HepG2 (cell line): ENCODE results near the gene HES7. TPM values are rescaled to one million over a fixed set of nuclear protein-coding genes. Genes with fewer than 3 reads are reported as not detected.
A peak's percentile ranks its signal among the peaks of the same experiment; 100 is the strongest.

Experiments
- BORCS8-MEF2B ChIP-seq: sonication (generic); formaldehyde crosslinking; IDR thresholded peaks from 2 replicates; pipeline ENCODE4 v1.8.0; 2022; ENCODE audit warnings: mild to moderate bottlenecking, missing genetic modification reagents
- E2F5 ChIP-seq: sonication (generic); formaldehyde crosslinking; conservative IDR thresholded peaks from 2 replicates; pipeline ENCODE4 v1.4.0; 2020; ENCODE audit warnings: missing genetic modification reagents
- FOXK1 ChIP-seq: sonication (generic); formaldehyde crosslinking; IDR thresholded peaks from 2 replicates; pipeline ENCODE4 v1.4.0; 2020; ENCODE audit warnings: low read depth, missing genetic modification reagents, borderline replicate concordance
- HNF4G ChIP-seq, 2 experiments: sonication (generic) in 1 of 2; formaldehyde crosslinking in 1 of 2; IDR thresholded peaks; 2 replicates each; pipeline versions ENCODE4 v1.4.0 to v1.6.1; 2011 to 2020; ENCODE audit warnings: borderline replicate concordance in 2 of 2, low read depth in 2 of 2, mild to moderate bottlenecking in 2 of 2, low read length in 1 of 2, missing genetic modification reagents in 1 of 2, moderate library complexity in 1 of 2
- HOXA3 ChIP-seq: sonication (generic); formaldehyde crosslinking; IDR thresholded peaks from 2 replicates; pipeline ENCODE4 v1.5.0; 2020; ENCODE audit warnings: missing genetic modification reagents
- NR2F2 ChIP-seq: IDR thresholded peaks from 2 replicates; pipeline ENCODE4 v1.6.1; 2012; ENCODE audit warnings: low read depth, inconsistent platforms, borderline replicate concordance
- RAD51 ChIP-seq: fragments of 450-650 bp; IDR thresholded peaks from 2 replicates; pipeline ENCODE4 v1.6.1; 2016; ENCODE audit warnings: borderline replicate concordance
- SNAPC4 ChIP-seq: sonication (generic); formaldehyde crosslinking; IDR thresholded peaks from 2 replicates; pipeline ENCODE4 v1.4.0; 2020; ENCODE audit warnings: mild to moderate bottlenecking, missing genetic modification reagents
- SPEN ChIP-seq: sonication (generic); formaldehyde crosslinking; IDR thresholded peaks from 2 replicates; pipeline ENCODE4 v1.5.1; 2020; ENCODE audit warnings: low read depth, mild to moderate bottlenecking, missing genetic modification reagents
- TP53 ChIP-seq: sonication (generic); formaldehyde crosslinking; conservative IDR thresholded peaks from 2 replicates; pipeline ENCODE4 v1.4.0; 2020; ENCODE audit warnings: missing genetic modification reagents
- YEATS4 ChIP-seq: sonication (generic); formaldehyde crosslinking; IDR thresholded peaks from 2 replicates; pipeline ENCODE4 v1.4.0; 2020; ENCODE audit warnings: missing genetic modification reagents, borderline replicate concordance
- ZMAT5 ChIP-seq: sonication (generic); formaldehyde crosslinking; IDR thresholded peaks from 2 replicates; pipeline ENCODE4 v1.5.0; 2020; ENCODE audit warnings: mild to moderate bottlenecking, low read depth, missing genetic modification reagents, borderline replicate concordance
- ZNF30 ChIP-seq: sonication (generic); formaldehyde crosslinking; IDR thresholded peaks from 2 replicates; pipeline ENCODE4 v1.5.0; 2020; ENCODE audit warnings: mild to moderate bottlenecking, missing genetic modification reagents
- ZNF33B ChIP-seq: sonication (generic); formaldehyde crosslinking; IDR thresholded peaks from 2 replicates; pipeline ENCODE4 v1.5.1; 2020; ENCODE audit warnings: mild to moderate bottlenecking, missing genetic modification reagents
- ZNF709 ChIP-seq: sonication (generic); formaldehyde crosslinking; IDR thresholded peaks from 2 replicates; pipeline ENCODE4 v1.5.0; 2020; ENCODE audit warnings: mild to moderate bottlenecking, missing genetic modification reagents
- polyA plus RNA-seq, 8 experiments: library from polyadenylated mRNA; depleted of rRNA in 3 of 8; stranded (reverse) in 7 of 8; unstranded in 1 of 8; fragments of >200 nt; fragmentation: Illumina TruSeq in 4 of 8; extraction: Trizol in 4 of 8; gene quantifications; 2 replicates each; pipeline versions ENCODE4 v1.2.1 to v1.2.3, GENCODE V29; 2011 to 2016; ENCODE audit warnings: low read depth in 4 of 8, missing spikeins in 1 of 8, mixed read lengths in 1 of 8; ENCODE audit not compliant: insufficient read depth in 1 of 8
- total RNA-seq, 5 experiments: library from RNA; depleted of rRNA; stranded (reverse); fragments of >200 nt; fragmentation: Illumina TruSeq; extraction: Trizol; gene quantifications; 2 replicates each; pipeline ENCODE4 v1.2.3, GENCODE V29; 2016; ENCODE audit warnings: low read depth in 1 of 5
- TF ChIP-seq, protein P1 (sequence below): sonication (generic); formaldehyde crosslinking; IDR thresholded peaks from 2 replicates; pipeline ENCODE4 v1.4.0; 2020; ENCODE audit warnings: mild to moderate bottlenecking, missing genetic modification reagents

Gene HES7
- total and polyA plus RNA-seq, 2 of the 13 experiments (the other 11 are each of a cell fraction or from before 2014, with no cell fraction given) = not detected

DNA sequence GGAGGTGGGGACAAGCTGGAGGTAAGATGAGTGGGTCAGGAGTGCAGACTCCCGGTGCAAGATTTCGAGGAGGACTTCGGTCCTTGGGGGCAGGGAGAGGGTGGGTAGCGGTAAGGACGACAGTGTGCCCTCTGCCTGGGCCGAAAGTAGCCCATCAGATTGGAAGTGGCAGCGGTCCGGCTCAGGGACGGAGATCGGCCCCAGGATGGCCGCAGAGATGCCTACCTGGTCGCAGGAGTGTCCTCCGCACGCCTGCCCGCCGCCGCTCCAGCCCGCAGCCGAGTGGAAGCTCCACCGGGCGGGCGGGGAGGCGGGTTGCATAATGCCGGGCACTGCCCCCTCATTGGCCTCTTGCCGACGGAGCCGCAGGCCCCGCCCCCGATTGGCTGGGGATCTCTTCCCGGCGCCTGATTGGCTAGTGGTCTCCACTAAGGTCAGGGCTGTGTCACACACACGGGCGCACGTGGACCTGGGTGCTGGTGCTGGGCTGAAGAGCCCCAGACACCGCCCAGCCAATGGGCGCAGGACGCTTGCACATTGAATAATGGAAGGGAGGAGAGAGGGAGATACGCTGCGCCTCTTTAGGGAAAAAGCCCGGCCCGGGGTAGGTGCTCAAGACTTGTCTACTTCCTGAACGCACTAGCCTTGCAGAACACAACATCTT is 28.3 kb upstream of the HES7 start, which contains the start of gene PER1 (continued):
- TF ChIP-seq TP53 (CRISPR knock-in tag) = no peak
- TF ChIP-seq ZNF709 (CRISPR knock-in tag) = peak; percentile 59; the same call in 1 of the 2 replicates
- TF ChIP-seq HNF4G (IDR thresholded peaks at IDR 0.05; ENCODE audit: borderline replicate concordance, low read depth, low read length) = no peak
- TF ChIP-seq HNF4G (CRISPR knock-in tag; IDR thresholded peaks at IDR 0.05; ENCODE audit: borderline replicate concordance, low read depth) = no peak
- TF ChIP-seq SNAPC4 (CRISPR knock-in tag) = no peak; the same call in 1 of the 2 replicates
- no peak for TF ChIP-seq E2F5
- TF ChIP-seq RAD51 = no peak
- peak; percentile 30; the same call in 1 of the 2 replicates for TF ChIP-seq YEATS4 (CRISPR knock-in tag)
- TF ChIP-seq, protein P1, sequence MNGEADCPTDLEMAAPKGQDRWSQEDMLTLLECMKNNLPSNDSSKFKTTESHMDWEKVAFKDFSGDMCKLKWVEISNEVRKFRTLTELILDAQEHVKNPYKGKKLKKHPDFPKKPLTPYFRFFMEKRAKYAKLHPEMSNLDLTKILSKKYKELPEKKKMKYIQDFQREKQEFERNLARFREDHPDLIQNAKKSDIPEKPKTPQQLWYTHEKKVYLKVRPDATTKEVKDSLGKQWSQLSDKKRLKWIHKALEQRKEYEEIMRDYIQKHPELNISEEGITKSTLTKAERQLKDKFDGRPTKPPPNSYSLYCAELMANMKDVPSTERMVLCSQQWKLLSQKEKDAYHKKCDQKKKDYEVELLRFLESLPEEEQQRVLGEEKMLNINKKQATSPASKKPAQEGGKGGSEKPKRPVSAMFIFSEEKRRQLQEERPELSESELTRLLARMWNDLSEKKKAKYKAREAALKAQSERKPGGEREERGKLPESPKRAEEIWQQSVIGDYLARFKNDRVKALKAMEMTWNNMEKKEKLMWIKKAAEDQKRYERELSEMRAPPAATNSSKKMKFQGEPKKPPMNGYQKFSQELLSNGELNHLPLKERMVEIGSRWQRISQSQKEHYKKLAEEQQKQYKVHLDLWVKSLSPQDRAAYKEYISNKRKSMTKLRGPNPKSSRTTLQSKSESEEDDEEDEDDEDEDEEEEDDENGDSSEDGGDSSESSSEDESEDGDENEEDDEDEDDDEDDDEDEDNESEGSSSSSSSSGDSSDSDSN (CRISPR knock-in tag) = peak; percentile 50; the same call in 1 of the 2 replicates
- TF ChIP-seq FOXK1 (CRISPR knock-in tag) = peak; percentile 48; the same call in 1 of the 2 replicates
- TF ChIP-seq ZNF30 (CRISPR knock-in tag) = no peak
- no peak for TF ChIP-seq ZNF33B
- no peak for TF ChIP-seq ZMAT5
- peak; percentile 42; the same call in 1 of the 2 replicates for TF ChIP-seq SPEN
- TF ChIP-seq HOXA3 (CRISPR knock-in tag) = peak; percentile 43
- TF ChIP-seq NR2F2 = 0 out of 2 replicates have a peak, but pooled peaks have one; percentile 49
- TF ChIP-seq BORCS8-MEF2B (CRISPR knock-in tag) = no peak; the same call in 1 of the 2 replicates
